Measurements from ENCODE around the gene PURA. TPM values are rescaled to one million over a fixed set of nuclear protein-coding genes. Genes with fewer than 3 reads are reported as not detected.

The PURA gene
- total and polyA plus RNA-seq, 3 experiments from 2014 or later = 4.8 to 16.4 (median 14.8) TPM

GRCh38 chr5:140147460-140147859, 33.6 kb downstream of the PURA start:
- Mint-ChIP-seq H3K4me3 (no peak overlapping the region), H3K36me3 (peaks cover 0 to 2% (median 0%) of the 10 kb centered on the region in 3 donors), H3K27me3 (peaks cover 12 to 17% of the 10 kb centered on the region in 2 donors), H3K9me3 (no peaks in the 10 kb centered on the region), H3K27ac (no peak overlapping the region), H3K4me1 (peaks cover 17 to 32% (median 30%) of the 10 kb centered on the region in 3 donors)
- ChIA-PET CTCF (interaction anchor here (1.0 kb wide), 1 partner anchor 40 kb away, joined by 3 read pairs; no protein-coding TSS in a partner anchor), POLR2A (no interaction called here)
- DNase-seq = no peak
- no peaks in the 10 kb centered on the region for H3K9me3 ChIP-seq (ENCODE audit: low read length)
- peaks cover 11% of the 10 kb centered on the region for H3K27me3 ChIP-seq (ENCODE audit: insufficient read depth, low read length, poor library complexity, severe bottlenecking)
- no peak overlapping the region for H3K27ac ChIP-seq (ENCODE audit: low read depth, low read length)
- peaks cover 15% of the 10 kb centered on the region for H3K4me1 ChIP-seq (ENCODE audit: insufficient read depth, low read length)
- H3K36me3 ChIP-seq (ENCODE audit: insufficient read depth, low read length) = no peaks in the 10 kb centered on the region
- no peak overlapping the region for H3K4me3 ChIP-seq (ENCODE audit: low read length)

- peaks cover 17 to 32% (median 30%) of the 10 kb centered on the region in 3 donors for H3K4me1 Mint-ChIP-seq
- no peak overlapping the region for H3K27ac Mint-ChIP-seq
- CTCF ChIA-PET = interaction anchor here (1.0 to 1.7 kb wide), 3 partner anchors 41 to 78 kb away, joined by 3 to 5 read pairs (median 4); no protein-coding TSS in a partner anchor
Measured at GRCh38 chr5:140148508-140148907, 34.6 kb downstream of the PURA start.

GRCh38 chr5:140150201-140150600, 36.3 kb downstream of the PURA start:
- H3K4me1 ChIP-seq (ENCODE audit: insufficient read depth, low read length) = peaks cover 6% of the 10 kb centered on the region
- Mint-ChIP-seq H3K27me3 (peaks cover 5 to 9% of the 10 kb centered on the region in 2 donors), H3K36me3 (peaks cover 0 to under 1% (median 0%) of the 10 kb centered on the region in 3 donors), H3K4me3 (no peak overlapping the region), H3K27ac (no peak overlapping the region), H3K4me1 (peaks cover 7 to 17% (median 16%) of the 10 kb centered on the region in 3 donors), H3K9me3 (no peaks in the 10 kb centered on the region)
- POLR2A ChIA-PET = no interaction called here
- H3K9me3 ChIP-seq (ENCODE audit: low read length) = no peaks in the 10 kb centered on the region
- H3K36me3 ChIP-seq (ENCODE audit: insufficient read depth, low read length) = no peaks in the 10 kb centered on the region
- DNase-seq = no peak
- peaks cover 5% of the 10 kb centered on the region for H3K27me3 ChIP-seq (ENCODE audit: insufficient read depth, low read length, poor library complexity, severe bottlenecking)
- H3K27ac ChIP-seq (ENCODE audit: low read depth, low read length) = no peak overlapping the region
- H3K4me3 ChIP-seq (ENCODE audit: low read length) = no peak overlapping the region
- CTCF ChIA-PET = interaction anchor here (1.9 kb wide), 1 partner anchor 77 kb away, joined by 9 read pairs; no protein-coding TSS in a partner anchor

More at GRCh38 chr5:140148508-140148907, 34.6 kb downstream of the PURA start:
- Histone ChIP-seq H3K36me3 (ENCODE audit: insufficient read depth, low read length) (no peaks in the 10 kb centered on the region), H3K4me3 (ENCODE audit: low read length) (no peak overlapping the region), H3K9me3 (ENCODE audit: low read length) (no peaks in the 10 kb centered on the region), H3K4me1 (ENCODE audit: insufficient read depth, low read length) (peaks cover 15% of the 10 kb centered on the region), H3K27me3 (ENCODE audit: insufficient read depth, low read length, poor library complexity, severe bottlenecking) (peaks cover 11% of the 10 kb centered on the region), H3K27ac (ENCODE audit: low read depth, low read length) (no peak overlapping the region)
- Mint-ChIP-seq H3K4me3 (no peak overlapping the region), H3K36me3 (peaks cover 0 to 2% (median 0%) of the 10 kb centered on the region in 3 donors), H3K27me3 (peaks cover 12 to 17% of the 10 kb centered on the region in 2 donors), H3K9me3 (no peaks in the 10 kb centered on the region)
- POLR2A ChIA-PET = no interaction called here
- DNase-seq = no peak

GRCh38 chr5:140151144-140152021, 37.5 kb downstream of the PURA start:
- Histone ChIP-seq H3K4me3 (ENCODE audit: low read length) (no peak overlapping the region), H3K27me3 (ENCODE audit: insufficient read depth, low read length, poor library complexity, severe bottlenecking) (no peaks in the 10 kb centered on the region), H3K4me1 (ENCODE audit: insufficient read depth, low read length) (no peaks in the 10 kb centered on the region), H3K27ac (ENCODE audit: low read depth, low read length) (no peak overlapping the region), H3K36me3 (ENCODE audit: insufficient read depth, low read length) (no peaks in the 10 kb centered on the region), H3K9me3 (ENCODE audit: low read length) (no peaks in the 10 kb centered on the region)
- H3K27me3 Mint-ChIP-seq = peaks cover 0 to 4% of the 10 kb centered on the region in 2 donors
- peak overlapping the region in 1 of 8 donors; percentile 65 for H3K27ac Mint-ChIP-seq
- ChIA-PET POLR2A (no interaction called here), CTCF (interaction anchor here (0.5 to 1.9 kb wide), 3 partner anchors 9 to 124 kb away, joined by 3 to 9 read pairs (median 4); no protein-coding TSS in a partner anchor)
- no peak for DNase-seq
- H3K36me3 Mint-ChIP-seq = no peaks in the 10 kb centered on the region
- no peak overlapping the region for H3K4me3 Mint-ChIP-seq
- peaks cover 3 to 11% (median 11%) of the 10 kb centered on the region in 3 donors for H3K4me1 Mint-ChIP-seq
- no peaks in the 10 kb centered on the region for H3K9me3 Mint-ChIP-seq

GRCh38 chr5:140152022-140152999, 38.4 kb downstream of the PURA start:
- Histone ChIP-seq H3K27me3 (ENCODE audit: insufficient read depth, low read length, poor library complexity, severe bottlenecking) (no peaks in the 10 kb centered on the region), H3K9me3 (ENCODE audit: low read length) (no peaks in the 10 kb centered on the region), H3K4me3 (ENCODE audit: low read length) (no peak overlapping the region), H3K4me1 (ENCODE audit: insufficient read depth, low read length) (peaks cover under 1% of the 10 kb centered on the region), H3K27ac (ENCODE audit: low read depth, low read length) (no peak overlapping the region), H3K36me3 (ENCODE audit: insufficient read depth, low read length) (no peaks in the 10 kb centered on the region)
- peak overlapping the region in 1 of 8 donors; percentile 65 for H3K27ac Mint-ChIP-seq
- no peaks in the 10 kb centered on the region for H3K9me3 Mint-ChIP-seq
- H3K36me3 Mint-ChIP-seq = no peaks in the 10 kb centered on the region
- CTCF ChIA-PET = interaction anchor here (0.5 to 8.4 kb wide), 4 partner anchors 8 to 125 kb away, joined by 3 to 76 read pairs (median 7); no protein-coding TSS in a partner anchor
- peaks cover 3 to 12% (median 12%) of the 10 kb centered on the region in 3 donors for H3K4me1 Mint-ChIP-seq
- DNase-seq = no peak
- POLR2A ChIA-PET = no interaction called here
- peaks cover 0 to 4% of the 10 kb centered on the region in 2 donors for H3K27me3 Mint-ChIP-seq
- no peak overlapping the region for H3K4me3 Mint-ChIP-seq

GRCh38 chr5:140153255-140153654, 39.3 kb downstream of the PURA start:
- Mint-ChIP-seq H3K27me3 (no peaks in the 10 kb centered on the region), H3K9me3 (no peaks in the 10 kb centered on the region), H3K27ac (no peak overlapping the region), H3K4me1 (peaks cover 3 to 13% (median 12%) of the 10 kb centered on the region in 3 donors), H3K4me3 (no peak overlapping the region), H3K36me3 (no peaks in the 10 kb centered on the region)
- no peak overlapping the region for H3K4me3 ChIP-seq (ENCODE audit: low read length)
- peaks cover 3% of the 10 kb centered on the region for H3K4me1 ChIP-seq (ENCODE audit: insufficient read depth, low read length)
- DNase-seq = no peak
- H3K27me3 ChIP-seq (ENCODE audit: insufficient read depth, low read length, poor library complexity, severe bottlenecking) = no peaks in the 10 kb centered on the region
- no peaks in the 10 kb centered on the region for H3K9me3 ChIP-seq (ENCODE audit: low read length)
- ChIA-PET POLR2A (interaction anchor here (0.7 kb wide), 1 partner anchor 19 kb away, joined by 3 read pairs; no protein-coding TSS in a partner anchor), CTCF (interaction anchor here (0.9 to 8.4 kb wide), 3 partner anchors 9 to 79 kb away, joined by 5 to 83 read pairs (median 76); no protein-coding TSS in a partner anchor)
- H3K27ac ChIP-seq (ENCODE audit: low read depth, low read length) = no peak overlapping the region
- no peaks in the 10 kb centered on the region for H3K36me3 ChIP-seq (ENCODE audit: insufficient read depth, low read length)

- no peak overlapping the region for H3K4me3 ChIP-seq (ENCODE audit: low read length)
- DNase-seq = no peak
- Mint-ChIP-seq H3K27me3 (no peaks in the 10 kb centered on the region), H3K27ac (peak overlapping the region in 1 of 8 donors; percentile 87), H3K4me3 (no peak overlapping the region), H3K36me3 (no peaks in the 10 kb centered on the region), H3K4me1 (peaks cover 3 to 13% (median 10%) of the 10 kb centered on the region in 3 donors), H3K9me3 (no peaks in the 10 kb centered on the region)
- CTCF ChIA-PET = interaction anchor here (1.2 to 8.4 kb wide), 3 partner anchors 10 to 79 kb away, joined by 3 to 83 read pairs (median 76); no protein-coding TSS in a partner anchor
- no peak overlapping the region for H3K27ac ChIP-seq (ENCODE audit: low read depth, low read length)
- POLR2A ChIA-PET = no interaction called here
- H3K4me1 ChIP-seq (ENCODE audit: insufficient read depth, low read length) = peaks cover 3% of the 10 kb centered on the region
- no peaks in the 10 kb centered on the region for H3K27me3 ChIP-seq (ENCODE audit: insufficient read depth, low read length, poor library complexity, severe bottlenecking)
- no peaks in the 10 kb centered on the region for H3K9me3 ChIP-seq (ENCODE audit: low read length)
- H3K36me3 ChIP-seq (ENCODE audit: insufficient read depth, low read length) = no peaks in the 10 kb centered on the region
Measured at GRCh38 chr5:140153905-140154304, 40.0 kb downstream of the PURA start.

Data from CD8-positive, alpha-beta memory T cell (primary cell).